DOHH2 (cell line): ENCODE results near the gene SMG6.

Source experiments
- EZH2phosphoT487 ChIP-seq: fragments of 200-600 bp; sonication (generic); IDR thresholded peaks from 2 replicates; pipeline ENCODE4 v1.6.1; 2017; ENCODE audit warnings: borderline replicate concordance, mild to moderate bottlenecking, antibody characterized with exemption, low read length, moderate library complexity, mixed read lengths
- TF ChIP-seq, protein P1 (sequence below): fragments of 200-600 bp; sonication (generic); IDR thresholded peaks from one replicate; pipeline ENCODE4 v1.5.1; 2014; ENCODE audit warnings: antibody characterized with exemption, mild to moderate bottlenecking, low read depth, low read length; ENCODE audit not compliant: poor library complexity, severe bottlenecking

DNA sequence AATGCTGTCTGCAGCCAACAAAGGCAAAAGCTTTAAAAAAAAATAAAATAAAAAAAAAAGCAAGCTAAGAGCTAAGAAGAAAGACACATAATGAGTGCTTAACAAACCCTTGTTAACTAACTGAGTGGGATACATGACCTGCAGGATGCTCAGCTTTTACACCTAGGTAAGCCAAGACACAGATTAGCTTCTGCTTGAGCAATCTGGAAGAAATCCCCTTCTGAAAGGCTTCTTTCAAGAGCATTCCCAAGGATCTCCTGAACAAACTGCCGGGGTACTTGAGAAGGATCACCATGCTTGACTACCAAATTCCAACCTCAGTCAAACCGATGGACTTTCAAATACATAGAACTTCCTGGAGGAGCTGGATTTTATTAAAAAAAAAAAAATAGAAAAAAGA lies 92.9 kb downstream of the SMG6 start:
- TF ChIP-seq, protein P1, sequence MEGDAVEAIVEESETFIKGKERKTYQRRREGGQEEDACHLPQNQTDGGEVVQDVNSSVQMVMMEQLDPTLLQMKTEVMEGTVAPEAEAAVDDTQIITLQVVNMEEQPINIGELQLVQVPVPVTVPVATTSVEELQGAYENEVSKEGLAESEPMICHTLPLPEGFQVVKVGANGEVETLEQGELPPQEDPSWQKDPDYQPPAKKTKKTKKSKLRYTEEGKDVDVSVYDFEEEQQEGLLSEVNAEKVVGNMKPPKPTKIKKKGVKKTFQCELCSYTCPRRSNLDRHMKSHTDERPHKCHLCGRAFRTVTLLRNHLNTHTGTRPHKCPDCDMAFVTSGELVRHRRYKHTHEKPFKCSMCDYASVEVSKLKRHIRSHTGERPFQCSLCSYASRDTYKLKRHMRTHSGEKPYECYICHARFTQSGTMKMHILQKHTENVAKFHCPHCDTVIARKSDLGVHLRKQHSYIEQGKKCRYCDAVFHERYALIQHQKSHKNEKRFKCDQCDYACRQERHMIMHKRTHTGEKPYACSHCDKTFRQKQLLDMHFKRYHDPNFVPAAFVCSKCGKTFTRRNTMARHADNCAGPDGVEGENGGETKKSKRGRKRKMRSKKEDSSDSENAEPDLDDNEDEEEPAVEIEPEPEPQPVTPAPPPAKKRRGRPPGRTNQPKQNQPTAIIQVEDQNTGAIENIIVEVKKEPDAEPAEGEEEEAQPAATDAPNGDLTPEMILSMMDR: no peak
- TF ChIP-seq EZH2phosphoT487: no peak
